ENCODE data around the gene PLCB4. TPM values are rescaled to one million over a fixed set of nuclear protein-coding genes. Genes with fewer than 3 reads are reported as not detected.

PLCB4 gene
- total RNA-seq, 4 donors from 2014 or later = 30.7 to 61.8 (median 47.6) TPM

DNA sequence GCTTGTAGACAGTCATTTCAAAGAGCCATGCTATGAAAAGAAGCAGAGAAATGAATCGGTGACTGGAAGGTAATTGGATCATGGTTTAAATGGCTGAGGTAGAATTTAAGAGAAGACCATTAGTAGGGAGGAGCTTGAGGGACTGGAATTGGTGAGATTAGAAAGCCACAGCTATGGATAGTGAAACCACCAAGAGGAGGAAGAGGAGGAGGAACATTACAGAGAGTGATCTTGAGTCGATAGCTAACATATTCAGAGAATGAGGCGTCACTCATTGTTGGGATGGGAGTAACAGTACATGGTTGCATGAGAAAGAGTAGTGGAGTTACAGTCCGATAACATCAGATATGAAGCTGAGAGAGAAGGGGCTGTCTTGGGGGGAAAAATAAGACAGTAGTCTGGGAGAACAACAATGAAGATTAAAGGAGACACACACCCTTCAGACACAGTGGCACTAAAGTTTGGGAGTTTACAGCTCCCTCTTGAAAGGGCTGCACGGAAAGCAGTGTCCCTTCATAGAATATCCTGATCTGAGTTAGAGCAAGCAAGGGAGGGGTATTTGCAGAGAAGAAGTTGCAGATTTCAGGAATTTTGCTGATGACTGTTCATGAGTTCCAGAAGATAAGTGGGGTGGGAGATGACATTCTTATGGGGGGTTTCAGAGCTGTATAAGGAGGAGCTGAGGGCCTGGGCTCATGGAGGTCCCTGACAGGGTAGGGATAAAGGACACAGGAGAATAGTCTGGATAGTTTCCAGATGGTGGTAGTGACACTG is 430.4 kb downstream of the PLCB4 start:
- TF ChIP-seq POLR2A (IDR thresholded peaks at IDR 0.05; ENCODE audit: low read depth) (no peak), POLR2AphosphoS5 (IDR thresholded peaks at IDR 0.05) (no peak), EP300 (IDR thresholded peaks at IDR 0.05) (no peak)
- TF ChIP-seq, protein P1, sequence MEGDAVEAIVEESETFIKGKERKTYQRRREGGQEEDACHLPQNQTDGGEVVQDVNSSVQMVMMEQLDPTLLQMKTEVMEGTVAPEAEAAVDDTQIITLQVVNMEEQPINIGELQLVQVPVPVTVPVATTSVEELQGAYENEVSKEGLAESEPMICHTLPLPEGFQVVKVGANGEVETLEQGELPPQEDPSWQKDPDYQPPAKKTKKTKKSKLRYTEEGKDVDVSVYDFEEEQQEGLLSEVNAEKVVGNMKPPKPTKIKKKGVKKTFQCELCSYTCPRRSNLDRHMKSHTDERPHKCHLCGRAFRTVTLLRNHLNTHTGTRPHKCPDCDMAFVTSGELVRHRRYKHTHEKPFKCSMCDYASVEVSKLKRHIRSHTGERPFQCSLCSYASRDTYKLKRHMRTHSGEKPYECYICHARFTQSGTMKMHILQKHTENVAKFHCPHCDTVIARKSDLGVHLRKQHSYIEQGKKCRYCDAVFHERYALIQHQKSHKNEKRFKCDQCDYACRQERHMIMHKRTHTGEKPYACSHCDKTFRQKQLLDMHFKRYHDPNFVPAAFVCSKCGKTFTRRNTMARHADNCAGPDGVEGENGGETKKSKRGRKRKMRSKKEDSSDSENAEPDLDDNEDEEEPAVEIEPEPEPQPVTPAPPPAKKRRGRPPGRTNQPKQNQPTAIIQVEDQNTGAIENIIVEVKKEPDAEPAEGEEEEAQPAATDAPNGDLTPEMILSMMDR (IDR thresholded peaks at IDR 0.05) = no peak
- WGBS = 89% methylated on average over 5 of the region's 5 CpGs
- Histone ChIP-seq H3K27ac (replicated peaks in 1 of 4) (no peak overlapping the region), H3K36me3 (no peaks in the 10 kb centered on the region), H3K4me1 (peaks cover 0 to 6% (median under 1%) of the 10 kb centered on the region in 4 donors), H3K9me3 (no peaks in the 10 kb centered on the region), H3K4me3 (no peak overlapping the region), H3K27me3 (no peaks in the 10 kb centered on the region)
- no peak for DNase-seq (ENCODE audit: extremely low spot score)
- intact Hi-C loops (cut with DNase I) = no loop called here

DNA sequence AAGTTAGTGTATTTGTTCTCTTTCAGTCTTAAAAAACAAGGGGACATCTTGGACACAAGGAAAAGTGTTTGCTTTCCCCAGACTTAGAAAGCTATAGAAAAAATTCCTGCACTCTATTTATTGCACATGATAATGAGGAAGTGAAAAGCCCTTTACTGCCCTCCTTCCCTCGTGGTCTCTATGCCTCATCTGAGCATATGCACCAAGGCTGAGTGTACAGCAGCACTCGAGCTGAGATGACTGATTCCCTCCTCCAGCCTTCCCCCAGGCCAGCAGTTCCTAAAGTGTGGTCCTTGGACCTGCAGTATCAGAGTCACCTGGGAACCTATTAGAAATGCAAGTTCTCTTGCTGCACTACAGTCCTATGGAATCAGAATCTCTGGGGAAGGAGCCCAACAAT is 431.2 kb downstream of the PLCB4 start:
- Histone ChIP-seq H3K36me3 (no peaks in the 10 kb centered on the region), H3K9me3 (no peaks in the 10 kb centered on the region), H3K4me1 (peaks cover 0 to 6% (median 0%) of the 10 kb centered on the region in 4 donors), H3K4me3 (no peak overlapping the region), H3K27ac (replicated peaks in 1 of 4) (no peak overlapping the region), H3K27me3 (peaks cover 0 to 5% (median 2%) of the 10 kb centered on the region in 4 donors)
- intact Hi-C loops (cut with DNase I) = no loop called here
- 40% methylated on average over 2 of the region's 2 CpGs for WGBS
- DNase-seq (ENCODE audit: extremely low spot score) = no peak
- no peak for TF ChIP-seq POLR2A (IDR thresholded peaks at IDR 0.05; ENCODE audit: low read depth)
- TF ChIP-seq, protein P1 (IDR thresholded peaks at IDR 0.05) = no peak
- TF ChIP-seq POLR2AphosphoS5 (IDR thresholded peaks at IDR 0.05) = no peak
- TF ChIP-seq EP300 (IDR thresholded peaks at IDR 0.05) = no peak

DNA sequence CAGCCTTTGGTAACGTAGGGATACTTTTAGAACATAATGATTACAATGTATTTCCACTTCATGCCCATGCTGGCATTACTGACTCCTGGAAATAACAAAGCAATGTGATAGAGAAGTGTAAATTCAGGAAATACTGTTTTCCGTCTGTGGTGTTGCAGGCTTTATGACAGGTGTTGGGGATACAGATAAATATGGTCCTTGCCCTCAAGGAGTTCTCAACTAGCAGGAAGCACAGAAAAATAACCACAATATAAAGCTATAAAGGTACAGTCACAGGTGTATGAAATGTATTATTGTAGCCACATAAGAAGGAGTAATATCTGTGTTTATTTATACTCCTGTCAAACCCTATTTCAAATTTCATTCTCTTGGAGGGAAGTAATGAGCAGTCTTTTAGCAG is 432.6 kb downstream of the PLCB4 start:
- Histone ChIP-seq H3K4me1 (peaks cover 2 to 5% (median 4%) of the 10 kb centered on the region in 4 donors), H3K36me3 (no peaks in the 10 kb centered on the region), H3K27me3 (peaks cover 0 to 19% (median 7%) of the 10 kb centered on the region in 4 donors), H3K27ac (replicated peaks in 1 of 4) (no peak overlapping the region), H3K9me3 (no peaks in the 10 kb centered on the region), H3K4me3 (no peak overlapping the region)
- 68% methylated on average over 2 of the region's 2 CpGs for WGBS
- no peak for DNase-seq (ENCODE audit: extremely low spot score)
- intact Hi-C loops (cut with DNase I) = no loop called here
- no peak for TF ChIP-seq POLR2A (IDR thresholded peaks at IDR 0.05; ENCODE audit: low read depth)
- TF ChIP-seq, protein P1 (IDR thresholded peaks at IDR 0.05) = no peak
- no peak for TF ChIP-seq POLR2AphosphoS5 (IDR thresholded peaks at IDR 0.05)
- no peak for TF ChIP-seq EP300 (IDR thresholded peaks at IDR 0.05)

DNA sequence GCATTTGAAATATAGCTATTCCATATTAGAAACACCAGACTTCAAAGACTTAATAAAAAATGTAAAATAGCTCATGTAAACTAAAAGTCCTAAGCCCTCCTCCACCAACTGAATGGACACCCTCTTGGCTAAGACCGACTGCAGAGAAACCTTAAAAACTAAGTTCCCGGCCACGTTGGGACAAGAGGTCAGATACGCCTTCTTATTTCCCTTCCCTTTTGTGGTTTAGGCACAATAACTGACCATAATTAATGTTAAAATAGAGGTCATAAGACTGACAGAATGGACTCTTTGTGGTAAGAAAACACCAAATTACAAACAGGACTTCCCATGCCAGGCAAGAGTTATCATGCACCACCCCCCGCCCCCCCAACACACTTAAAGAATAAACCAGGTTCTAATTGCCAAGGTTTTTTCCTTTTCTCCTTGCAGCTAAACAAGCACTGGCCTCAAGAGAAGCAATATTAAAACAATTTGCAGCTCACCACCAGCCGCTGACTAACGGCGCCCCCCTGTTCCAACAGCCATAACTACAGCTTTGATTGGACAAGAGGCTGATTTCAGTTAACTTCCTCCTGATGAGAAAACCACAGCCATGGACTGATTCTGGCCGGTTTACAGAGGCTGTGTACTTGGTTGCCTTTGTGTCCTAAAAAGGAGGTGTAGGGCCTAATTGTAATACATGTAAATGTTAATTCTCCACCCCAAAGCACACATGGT is 434.8 kb downstream of the PLCB4 start:
- H3K9me3 ChIP-seq = no peaks in the 10 kb centered on the region
- H3K27me3 ChIP-seq = peaks cover 0 to 41% (median 12%) of the 10 kb centered on the region in 4 donors
- WGBS = 59% methylated on average over 9 of the region's 9 CpGs
- peak; percentile 82 for DNase-seq (ENCODE audit: extremely low spot score)
- intact Hi-C loops (cut with DNase I) = no loop called here
- H3K4me1 ChIP-seq = peaks cover 4 to 27% (median 24%) of the 10 kb centered on the region in 4 donors
- no peak overlapping the region for H3K4me3 ChIP-seq
- no peak for TF ChIP-seq EP300 (IDR thresholded peaks at IDR 0.05)
- TF ChIP-seq POLR2AphosphoS5 (IDR thresholded peaks at IDR 0.05) = no peak
- TF ChIP-seq POLR2A (IDR thresholded peaks at IDR 0.05; ENCODE audit: low read depth) = no peak
- TF ChIP-seq, protein P1 (IDR thresholded peaks at IDR 0.05) = no peak
- no peak overlapping the region for H3K27ac ChIP-seq (replicated peaks in 1 of 4)
- H3K36me3 ChIP-seq = no peaks in the 10 kb centered on the region
